ENCODE measurements around the gene MPPED1.

MPPED1 gene

DNA sequence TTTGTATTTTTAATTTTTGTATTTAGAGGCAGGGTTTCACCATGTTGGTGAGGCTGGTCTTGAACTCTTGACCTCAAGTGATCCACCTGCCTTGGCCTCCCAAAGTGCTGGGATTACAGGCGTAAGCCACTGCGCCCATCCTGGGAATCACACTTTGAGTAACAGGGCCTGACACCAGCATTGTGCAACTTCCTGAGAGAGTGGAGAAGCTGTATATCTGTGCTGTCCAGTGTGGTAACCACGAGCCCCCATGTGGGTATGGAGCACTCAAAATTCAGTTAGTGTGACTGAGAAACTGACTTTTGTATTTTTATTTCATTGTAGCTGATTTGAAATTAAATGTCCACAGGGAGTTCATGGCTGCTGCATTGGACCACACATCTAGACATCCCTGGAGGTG lies 36.2 kb downstream of the MPPED1 start:
- DNase-seq (ENCODE audit: low read depth) = no peak

DNA sequence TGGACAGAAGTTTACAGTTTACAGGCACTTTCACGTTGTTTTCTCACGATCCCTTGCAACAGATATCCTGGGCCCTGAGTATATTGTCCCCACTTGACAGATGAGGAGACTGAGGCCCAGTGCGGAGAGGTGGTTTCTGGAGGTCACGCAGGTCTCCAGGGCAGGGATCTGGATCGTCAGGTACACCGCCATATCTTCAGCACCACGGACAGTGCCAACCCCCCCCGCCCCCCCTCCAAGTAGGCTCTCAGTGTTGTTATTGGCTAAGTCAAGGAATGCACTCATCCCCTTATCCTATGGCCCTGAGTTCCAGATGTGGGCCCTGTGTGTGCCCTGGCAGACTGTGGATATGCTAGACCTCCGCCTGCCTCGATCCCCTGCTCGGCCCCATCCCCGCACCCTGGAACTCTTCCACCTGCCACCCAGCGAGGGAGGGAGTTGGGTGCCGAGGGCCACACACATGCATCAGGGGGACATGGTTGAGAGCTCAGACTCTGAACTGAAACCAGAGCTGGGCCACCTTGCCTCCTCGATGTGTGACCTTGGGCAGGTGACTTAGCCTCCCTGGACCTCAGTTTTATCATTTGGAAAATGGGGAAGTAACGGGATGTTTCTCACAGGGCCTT lies 37.5 kb downstream of the MPPED1 start:
- no peak for DNase-seq (ENCODE audit: low read depth)

DNA sequence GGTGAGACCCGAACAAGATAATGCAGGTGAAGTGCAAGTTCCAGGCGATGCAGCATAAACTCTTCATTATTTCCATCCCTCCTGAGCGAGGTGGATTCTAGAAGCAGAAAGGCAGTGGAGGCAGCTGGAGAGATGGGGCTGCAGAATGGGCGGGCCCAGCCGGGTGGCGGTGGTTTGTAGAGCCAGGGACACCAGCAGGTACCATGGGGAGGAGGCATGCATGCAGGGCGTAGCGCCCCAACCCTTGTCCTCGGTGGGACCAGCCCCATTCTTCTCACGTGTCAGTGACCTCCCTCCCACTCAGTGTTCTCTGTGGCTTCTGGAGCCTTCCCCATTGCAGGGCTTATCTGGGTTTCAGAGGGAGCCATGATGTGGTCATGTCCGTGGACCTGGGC lies 38.0 kb downstream of the MPPED1 start:
- no peak for DNase-seq (ENCODE audit: low read depth)

DNA sequence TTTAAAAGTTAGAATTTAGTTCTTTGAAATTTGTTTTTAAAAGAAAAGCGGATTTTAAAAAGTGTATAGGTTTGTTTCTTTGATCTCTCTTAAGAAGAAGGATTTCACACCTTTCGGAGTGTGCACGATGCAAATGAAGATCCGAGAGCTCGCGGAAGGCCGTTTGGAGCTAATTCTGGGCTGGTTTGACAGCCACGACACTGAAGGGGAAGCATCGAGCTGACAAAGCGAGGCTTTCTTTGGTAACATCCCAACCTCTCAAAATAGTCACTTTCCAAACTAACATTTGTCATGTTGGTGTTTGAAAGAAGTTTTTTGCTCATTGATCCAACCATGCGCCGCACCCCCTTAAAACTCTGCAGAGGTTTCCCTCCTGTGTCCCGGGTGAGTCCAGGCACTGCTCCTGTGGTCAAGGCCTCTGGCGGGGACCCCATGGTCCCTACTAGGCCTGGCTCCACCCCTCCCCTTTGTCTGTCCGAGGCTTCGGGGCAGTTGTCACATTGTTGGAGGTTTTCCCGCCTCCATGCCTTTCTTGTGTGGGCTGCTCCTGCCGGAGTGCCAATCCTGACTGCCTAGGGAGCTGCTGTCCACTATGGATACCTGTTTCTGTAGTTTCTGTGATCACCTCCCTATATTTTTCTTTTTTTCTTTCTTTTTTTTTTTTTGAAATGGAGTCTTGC lies 39.7 kb downstream of the MPPED1 start:
- no peak for DNase-seq (ENCODE audit: low read depth)

DNA sequence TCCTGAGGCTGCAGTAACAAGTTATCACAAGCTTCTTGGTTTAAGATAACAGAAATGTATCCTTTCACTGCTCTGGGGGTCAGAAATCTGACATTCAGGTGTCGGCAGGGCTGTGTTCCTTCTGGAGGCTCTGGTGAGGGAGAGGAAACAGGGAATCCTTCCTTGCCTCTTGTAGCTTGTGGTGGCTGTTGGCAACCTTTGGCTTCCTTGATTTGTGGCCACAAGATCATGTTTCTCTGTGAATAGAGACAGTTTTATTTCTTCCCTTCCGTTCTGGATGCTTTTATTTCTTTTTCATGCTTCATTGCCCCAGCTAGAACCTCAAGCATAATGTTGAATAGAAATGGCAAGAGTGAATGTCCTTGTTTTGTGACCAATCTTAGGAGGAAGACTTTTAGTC lies 44.0 kb downstream of the MPPED1 start:
- DNase-seq (ENCODE audit: low read depth) = no peak

DNA sequence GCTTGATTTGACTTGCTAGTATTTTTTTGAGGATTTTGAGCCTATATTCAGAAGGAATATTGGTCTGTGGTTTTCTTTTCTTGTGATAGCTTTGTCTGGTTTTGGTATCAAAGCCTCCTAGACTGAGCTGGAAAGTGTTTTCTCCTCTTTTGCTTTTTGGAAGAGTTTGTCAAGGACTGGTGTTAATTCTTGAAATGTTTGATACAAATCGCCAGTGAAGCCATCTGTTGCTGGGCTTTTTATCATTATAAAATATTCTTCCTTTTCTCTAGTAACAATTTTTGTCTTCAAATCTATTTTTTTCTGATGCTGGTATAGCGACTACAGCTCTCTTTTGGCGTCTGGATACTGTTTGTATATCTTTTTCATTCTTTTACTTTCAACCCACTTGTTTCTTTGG lies 45.2 kb downstream of the MPPED1 start:
- DNase-seq (ENCODE audit: low read depth) = no peak

DNA sequence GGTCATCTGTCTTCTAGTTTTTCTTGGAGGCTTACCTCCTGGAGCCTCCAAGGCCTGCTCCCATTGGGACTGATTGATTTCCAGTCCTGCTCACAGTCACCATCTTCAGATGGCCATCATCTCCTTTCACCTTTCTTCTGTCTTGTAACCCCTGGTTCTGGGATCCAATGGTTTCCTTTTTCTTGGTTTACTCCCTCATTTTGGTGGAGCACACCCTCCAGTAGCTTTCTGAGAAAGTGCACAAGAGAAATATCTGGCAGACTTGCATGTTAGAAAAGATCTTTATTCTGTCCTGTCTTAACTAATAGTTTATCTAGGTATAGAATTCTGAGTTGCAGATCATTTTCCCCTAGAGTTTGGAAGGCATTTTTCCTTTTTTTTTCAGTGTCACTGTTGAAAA lies 50.9 kb downstream of the MPPED1 start:
- no peak for DNase-seq (ENCODE audit: low read depth)

DNA sequence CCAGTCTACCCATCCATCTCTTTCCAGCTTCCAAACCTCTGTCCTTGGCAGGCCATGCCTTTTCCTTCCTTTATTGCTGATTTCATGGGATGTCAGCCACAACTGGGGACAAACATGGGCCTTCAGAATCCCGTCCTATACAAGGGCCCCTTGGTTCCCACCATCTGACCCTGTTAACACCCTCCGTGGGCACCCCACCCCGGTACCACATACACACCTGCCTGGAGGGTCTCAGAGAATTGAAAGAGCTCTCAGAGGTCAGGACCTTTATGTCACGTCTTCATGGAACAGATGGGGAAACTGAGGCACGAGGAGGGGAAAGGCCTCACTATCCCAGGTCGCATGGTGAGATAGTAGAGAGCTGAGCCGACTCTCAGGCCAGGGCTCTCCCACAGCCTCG lies 53.0 kb downstream of the MPPED1 start:
- DNase-seq (ENCODE audit: low read depth) = no peak

DNA sequence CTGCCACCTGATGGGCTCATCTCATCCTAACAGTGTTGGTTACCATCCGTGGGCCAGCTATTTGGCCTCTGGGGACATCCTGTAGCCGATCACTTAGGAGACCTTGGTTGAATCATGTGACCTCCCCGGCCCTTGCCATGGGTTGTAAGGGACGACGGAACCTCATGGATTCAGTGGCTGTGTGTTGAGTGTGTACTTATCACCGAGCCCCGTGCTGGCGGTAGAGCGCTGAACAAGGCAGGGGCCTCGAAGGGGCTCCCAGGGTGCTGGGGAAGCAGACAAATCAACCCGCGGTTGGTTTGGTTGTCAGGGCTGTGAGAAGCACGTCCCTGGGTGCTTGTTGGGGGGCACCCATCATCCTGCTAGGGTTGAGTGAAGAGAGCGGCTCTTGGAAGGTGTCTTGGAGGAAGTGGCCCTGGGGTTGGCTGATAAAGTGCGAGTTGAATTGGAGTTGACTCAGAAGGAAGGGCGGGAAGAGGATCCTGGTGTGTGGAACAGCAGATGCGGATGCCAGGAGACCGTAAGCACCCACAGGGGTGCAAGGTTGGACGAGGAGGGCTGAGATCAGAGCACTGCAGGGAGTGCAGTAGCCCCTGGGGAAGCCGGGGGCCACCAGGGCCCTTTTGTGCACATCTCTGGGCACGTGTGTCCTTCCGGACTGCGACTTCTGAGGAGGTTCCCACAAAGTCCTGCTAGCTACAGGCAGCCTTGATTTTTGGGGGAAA lies 53.6 kb downstream of the MPPED1 start:
- no peak for DNase-seq (ENCODE audit: low read depth)

DNA sequence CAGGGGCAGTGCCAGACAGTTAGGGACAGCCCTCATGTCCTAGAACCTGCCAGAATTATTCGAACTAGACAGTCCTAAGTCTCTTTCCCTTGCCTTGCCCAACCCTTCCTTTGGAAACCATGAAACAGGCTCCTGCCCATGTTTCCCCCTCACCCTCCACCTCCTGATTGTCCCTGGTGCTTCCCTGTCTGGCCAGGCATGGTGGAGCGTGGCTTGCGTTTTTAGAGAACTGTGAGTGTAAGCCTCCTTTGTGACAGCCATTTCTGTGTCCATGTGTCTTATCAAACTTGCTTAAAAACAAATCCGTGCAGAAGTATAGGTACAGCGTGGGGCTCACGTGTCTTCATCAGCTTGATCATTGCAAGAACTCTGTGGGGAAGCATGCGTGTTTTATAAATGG lies 54.9 kb downstream of the MPPED1 start:
- DNase-seq (ENCODE audit: low read depth) = no peak

DNA sequence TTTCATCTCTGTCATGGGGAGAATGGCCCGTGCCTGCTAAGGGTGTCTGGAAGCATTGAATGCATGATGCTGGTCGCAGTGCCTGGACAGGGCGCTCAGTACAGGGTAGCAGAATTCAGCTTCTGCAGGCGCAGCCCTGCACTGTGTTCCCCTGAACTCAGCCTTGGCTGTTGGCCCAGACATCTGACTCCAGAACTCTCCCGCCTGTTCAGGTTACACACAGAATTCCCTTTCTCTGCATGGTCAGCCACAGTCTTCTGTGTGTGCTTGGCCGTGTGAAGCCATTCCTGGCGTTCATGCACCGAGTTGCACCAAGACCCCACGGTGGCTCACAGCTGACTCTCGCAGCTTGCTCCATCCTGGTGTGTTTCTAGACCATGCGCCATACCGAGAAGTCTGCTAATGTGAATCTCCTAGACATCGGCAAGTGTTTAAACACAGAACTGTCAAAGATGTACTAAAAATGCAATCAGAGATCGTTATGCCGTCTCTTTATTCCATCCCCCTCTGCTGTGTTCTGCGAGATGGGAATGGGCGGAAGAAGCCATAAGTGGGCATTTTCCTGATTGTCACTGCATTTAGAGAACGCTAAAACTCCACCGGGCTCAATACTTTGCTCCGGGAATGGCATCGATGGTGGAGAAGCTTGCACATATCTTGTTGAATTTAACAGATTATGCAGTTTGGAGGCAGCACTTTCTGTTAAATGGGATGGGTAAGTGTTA lies 55.6 kb downstream of the MPPED1 start:
- no peak for DNase-seq (ENCODE audit: low read depth)

DNA sequence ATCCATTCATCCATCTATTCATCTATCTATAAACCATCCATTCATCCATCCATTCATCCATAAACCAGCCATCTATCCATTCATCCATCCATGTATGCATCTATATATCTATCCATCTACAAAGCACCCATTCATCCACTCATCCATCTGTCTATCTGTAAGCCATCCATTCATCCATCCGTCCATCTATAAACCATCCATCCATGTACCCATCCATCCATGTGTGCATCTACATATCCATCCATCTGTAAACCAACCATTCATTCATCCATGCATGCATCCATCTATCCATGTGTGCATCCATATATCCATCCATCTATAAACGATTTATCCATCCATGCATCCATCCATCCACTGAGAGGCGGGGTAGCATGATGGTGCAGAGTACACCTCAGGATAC lies 58.4 kb downstream of the MPPED1 start:
- DNase-seq (ENCODE audit: low read depth) = no peak

DNA sequence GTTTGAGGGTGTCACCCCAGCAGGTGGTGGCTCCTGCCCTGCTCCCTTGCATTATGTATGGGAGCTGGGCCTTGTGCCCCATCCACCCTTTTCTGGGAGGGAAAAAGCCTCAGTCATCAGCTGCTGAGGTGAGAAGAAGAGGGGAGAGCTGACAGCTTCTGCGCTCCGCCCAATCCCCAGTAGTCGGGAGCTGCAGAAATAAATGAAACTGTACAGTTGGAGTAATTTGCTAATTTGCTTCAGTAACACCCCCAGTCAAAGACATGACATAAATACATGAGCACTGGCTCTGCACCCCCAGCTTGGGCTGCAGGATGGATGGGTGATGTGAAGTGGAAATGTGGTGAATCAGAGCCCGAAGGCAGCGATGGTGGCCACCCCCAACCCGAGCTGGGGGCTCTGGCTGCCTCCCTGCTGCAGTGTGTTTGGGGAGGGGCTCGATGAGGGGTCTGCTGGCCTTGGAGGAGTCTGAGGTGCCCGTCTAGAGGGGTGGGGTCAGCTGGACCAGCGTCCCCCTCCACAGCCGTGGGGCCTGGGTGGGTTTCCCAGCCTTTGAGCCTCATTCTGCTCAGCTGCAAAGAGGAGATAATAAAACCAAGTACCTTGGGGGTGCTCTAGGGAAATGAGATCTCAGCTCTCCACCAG lies 59.2 kb downstream of the MPPED1 start:
- no peak for DNase-seq (ENCODE audit: low read depth)

DNA sequence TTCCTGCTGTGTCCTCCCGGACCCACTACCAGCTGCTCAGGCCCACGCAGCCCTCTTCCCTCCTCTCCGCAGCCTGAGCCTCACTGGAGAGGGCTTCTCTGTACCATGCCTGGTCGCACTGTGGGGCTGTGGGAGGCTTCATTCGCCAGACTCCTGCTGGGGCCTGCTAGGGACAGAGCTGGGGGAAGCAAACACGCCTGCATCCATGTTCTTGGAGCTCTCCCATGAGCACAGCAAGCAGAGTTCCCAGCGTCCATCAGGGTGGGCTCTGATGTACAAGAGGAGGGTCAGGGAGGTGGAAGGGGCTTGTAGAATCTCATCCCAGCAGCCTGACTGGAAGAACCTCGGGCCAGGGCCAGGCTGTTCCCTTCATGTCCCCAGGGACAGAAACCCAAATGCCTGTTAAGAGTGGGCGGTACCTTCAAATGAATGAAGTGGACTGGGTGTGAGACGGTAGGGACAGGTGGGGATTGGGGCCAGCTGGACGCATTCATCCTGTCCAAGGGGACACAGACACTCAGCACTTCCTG lies 59.9 kb downstream of the MPPED1 start:
- DNase-seq (ENCODE audit: low read depth) = no peak

DNA sequence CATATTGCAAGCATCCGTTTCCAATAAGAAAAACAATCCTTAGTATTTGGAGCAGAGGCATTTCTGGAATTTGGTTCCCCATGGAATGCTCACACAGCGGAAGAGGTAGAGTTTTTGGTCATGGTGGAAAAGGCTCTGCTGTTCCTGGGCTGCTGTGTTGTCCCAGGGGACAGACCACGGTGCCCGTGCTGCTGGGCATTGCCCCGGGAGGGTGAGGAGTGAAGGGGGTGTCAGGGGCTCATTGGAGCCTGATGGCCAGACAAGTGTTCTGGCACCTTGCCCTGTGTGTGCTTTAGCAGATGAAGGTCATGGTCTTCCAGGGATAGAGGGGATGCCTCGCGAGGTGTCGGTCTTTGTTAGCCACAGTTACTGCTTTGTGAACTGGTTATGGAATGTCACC lies 61.2 kb downstream of the MPPED1 start:
- no peak for DNase-seq (ENCODE audit: low read depth)

DNA sequence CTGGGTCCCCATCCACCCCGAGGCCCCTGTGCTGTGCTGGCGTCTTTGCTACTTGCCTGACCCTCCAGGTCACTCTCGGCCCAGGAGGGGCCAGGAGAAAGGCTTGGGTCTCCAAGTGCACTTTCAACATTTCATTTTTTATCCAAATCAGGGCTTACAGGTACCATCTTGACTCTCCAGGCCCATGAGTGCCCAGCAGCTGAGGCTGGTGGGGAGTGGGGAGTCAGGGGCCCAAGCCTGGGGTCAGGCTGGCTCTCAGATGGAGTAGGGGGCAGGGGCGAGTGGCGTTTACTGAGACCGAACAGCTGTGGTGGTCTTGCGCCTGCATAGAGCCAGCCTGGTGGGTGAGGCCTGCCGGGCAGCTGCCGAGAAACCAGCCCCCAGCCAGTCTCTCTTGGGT lies 61.6 kb downstream of the MPPED1 start:
- no peak for DNase-seq (ENCODE audit: low read depth)

DNA sequence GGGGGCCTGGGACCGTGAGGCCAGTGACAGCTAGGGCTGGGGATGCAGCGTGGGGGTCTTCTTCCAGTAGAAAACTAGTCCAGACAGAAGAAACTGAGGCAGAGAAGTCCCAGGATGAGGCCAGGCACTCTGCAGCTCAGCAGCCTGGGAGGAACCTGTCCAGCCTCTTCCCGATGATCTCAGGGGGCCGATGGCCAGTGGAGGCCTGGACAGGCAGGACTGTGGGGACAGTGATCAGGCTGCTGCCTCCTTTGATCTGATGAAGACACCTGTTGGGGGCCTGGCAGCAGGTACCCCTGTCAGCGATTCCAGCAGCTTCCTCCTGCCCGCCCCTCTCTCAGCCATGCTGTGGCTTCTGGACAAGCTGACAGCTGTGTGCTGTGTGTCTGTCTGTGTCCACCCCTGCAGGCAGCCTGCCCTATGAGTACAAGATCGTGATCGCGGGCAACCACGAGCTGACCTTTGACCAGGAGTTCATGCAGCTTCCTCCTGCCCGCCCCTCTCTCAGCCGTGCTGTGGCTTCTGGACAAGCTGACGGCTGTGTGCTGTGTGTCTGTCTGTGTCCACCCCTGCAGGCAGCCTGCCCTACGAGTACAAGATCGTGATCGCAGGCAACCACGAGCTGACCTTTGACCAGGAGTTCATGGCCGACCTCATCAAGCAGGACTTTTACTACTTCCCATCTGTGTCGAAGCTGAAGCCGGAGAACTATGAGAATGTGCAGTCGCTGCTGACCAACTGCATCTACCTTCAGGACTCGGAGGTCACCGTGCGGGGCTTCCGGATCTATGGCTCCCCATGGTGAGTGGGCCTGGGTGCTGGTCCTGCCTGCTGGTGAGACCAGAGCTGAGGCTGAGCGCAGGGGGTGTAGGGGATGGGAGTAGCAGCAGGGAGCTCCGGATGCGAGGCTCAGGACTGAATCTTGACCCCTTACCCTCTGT lies 62.6 kb downstream of the MPPED1 start:
- no peak for DNase-seq (ENCODE audit: low read depth)

DNA sequence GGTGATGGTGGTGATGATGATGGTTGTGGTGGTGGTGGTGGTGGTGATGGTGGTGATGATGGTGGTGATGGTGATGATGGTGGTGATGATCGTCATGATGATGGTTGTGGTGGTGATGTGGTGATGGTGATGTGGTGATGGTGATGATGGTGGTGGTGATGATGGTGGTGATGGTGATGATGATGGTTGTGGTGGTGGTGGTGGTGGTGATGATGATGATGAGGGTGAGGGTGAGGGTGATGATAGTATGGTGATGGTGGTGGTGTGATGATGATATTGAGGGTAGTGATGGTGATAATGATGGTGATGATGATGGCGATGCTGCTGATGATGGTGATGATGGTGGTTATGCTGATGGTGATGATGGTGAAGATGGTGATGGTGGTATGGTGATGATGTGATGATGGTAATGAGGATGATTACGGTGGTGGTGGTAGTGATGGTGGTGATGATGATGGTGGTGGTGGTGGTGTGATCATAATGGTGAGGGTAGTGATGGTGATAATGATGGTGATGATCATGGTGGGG lies 63.8 kb downstream of the MPPED1 start:
- no peak for DNase-seq (ENCODE audit: low read depth)

DNA sequence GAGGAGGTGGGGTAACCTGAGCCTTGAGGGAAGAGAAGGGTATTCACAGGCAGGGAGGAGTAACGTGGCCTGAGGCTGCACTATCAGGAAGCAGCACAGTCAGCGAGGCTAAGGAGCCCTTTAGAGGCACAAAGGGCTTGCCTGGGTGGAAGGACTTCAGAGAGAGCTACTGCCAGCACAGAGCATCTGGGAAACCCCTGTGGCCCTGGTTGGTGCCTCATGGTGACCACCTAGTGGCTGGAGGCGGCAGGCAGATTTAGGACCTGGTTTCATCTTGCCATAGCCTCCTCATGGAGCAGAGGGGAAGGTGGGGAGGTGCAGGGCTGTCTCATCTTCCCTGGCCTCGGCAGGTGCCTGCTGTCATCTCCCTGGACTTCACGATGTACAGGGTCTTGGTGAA lies 64.5 kb downstream of the MPPED1 start:
- no peak for DNase-seq (ENCODE audit: low read depth)
